Type B pancreatic cell (in vitro differentiated cells): Measurements from ENCODE around the gene U2SURP. TPM values are rescaled to one million over a fixed set of nuclear protein-coding genes. Genes with fewer than 3 reads are reported as not detected.
A peak's percentile ranks its signal among the peaks of the same experiment; 100 is the strongest.

Experiments
- DNase-seq: peaks from one replicate; pipeline ENCODE4 v3.0.0; 2021; ENCODE audit warnings: mixed read lengths; ENCODE audit not compliant: unreplicated experiment; ENCODE audit errors: extremely low spot score
- H3K27ac Mint-ChIP-seq: 2 replicates; pipeline ENCODE4 v1.8.0; 2021; ENCODE audit warnings: mild to moderate bottlenecking, mixed read lengths
- H3K27me3 Mint-ChIP-seq: 2 replicates; pipeline ENCODE4 v1.8.0; 2021; ENCODE audit warnings: mixed read lengths
- H3K36me3 Mint-ChIP-seq: 2 replicates; pipeline ENCODE4 v1.8.0; 2021; ENCODE audit warnings: mixed read lengths
- H3K4me1 Mint-ChIP-seq: one replicate; pipeline ENCODE4 v1.8.0; 2021; ENCODE audit warnings: mixed read lengths; ENCODE audit not compliant: unreplicated experiment
- H3K4me3 Mint-ChIP-seq: 2 replicates; pipeline ENCODE4 v1.8.0; 2021; ENCODE audit warnings: mild to moderate bottlenecking, mixed read lengths
- H3K9me3 Mint-ChIP-seq: 2 replicates; pipeline ENCODE4 v1.8.0; 2021; ENCODE audit warnings: mixed read lengths
- total RNA-seq: library from RNA; stranded (reverse); gene quantifications from 2 replicates; pipeline ENCODE4 v1.2.1, GENCODE V29; 2021; ENCODE audit warnings: low replicate concordance
- TF ChIP-seq, protein P1 (sequence below): fragments of 200-600 bp; sonication (generic); conservative IDR thresholded peaks from 2 replicates; pipeline ENCODE4 v1.5.0; 2021; ENCODE audit warnings: antibody characterized with exemption, mild to moderate bottlenecking

Gene U2SURP
- total RNA-seq, 1 donor from 2014 or later, result 129 TPM

- Mint-ChIP-seq H3K9me3 (no peaks in the 10 kb centered on the region), H3K4me3 (peak overlapping the region; percentile 98), H3K36me3 (peaks cover 4% of the 10 kb centered on the region), H3K4me1 (peaks cover 32% of the 10 kb centered on the region), H3K27me3 (no peaks in the 10 kb centered on the region), H3K27ac (peak overlapping the region; percentile 98)
- TF ChIP-seq, protein P1, sequence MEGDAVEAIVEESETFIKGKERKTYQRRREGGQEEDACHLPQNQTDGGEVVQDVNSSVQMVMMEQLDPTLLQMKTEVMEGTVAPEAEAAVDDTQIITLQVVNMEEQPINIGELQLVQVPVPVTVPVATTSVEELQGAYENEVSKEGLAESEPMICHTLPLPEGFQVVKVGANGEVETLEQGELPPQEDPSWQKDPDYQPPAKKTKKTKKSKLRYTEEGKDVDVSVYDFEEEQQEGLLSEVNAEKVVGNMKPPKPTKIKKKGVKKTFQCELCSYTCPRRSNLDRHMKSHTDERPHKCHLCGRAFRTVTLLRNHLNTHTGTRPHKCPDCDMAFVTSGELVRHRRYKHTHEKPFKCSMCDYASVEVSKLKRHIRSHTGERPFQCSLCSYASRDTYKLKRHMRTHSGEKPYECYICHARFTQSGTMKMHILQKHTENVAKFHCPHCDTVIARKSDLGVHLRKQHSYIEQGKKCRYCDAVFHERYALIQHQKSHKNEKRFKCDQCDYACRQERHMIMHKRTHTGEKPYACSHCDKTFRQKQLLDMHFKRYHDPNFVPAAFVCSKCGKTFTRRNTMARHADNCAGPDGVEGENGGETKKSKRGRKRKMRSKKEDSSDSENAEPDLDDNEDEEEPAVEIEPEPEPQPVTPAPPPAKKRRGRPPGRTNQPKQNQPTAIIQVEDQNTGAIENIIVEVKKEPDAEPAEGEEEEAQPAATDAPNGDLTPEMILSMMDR, result no peak
- DNase-seq, result no peak
Observed at GRCh38 chr3:143002083-143002712, 828 bp downstream of the U2SURP start.

- TF ChIP-seq, protein P1, result no peak
- peak overlapping the region; percentile 98 for H3K4me3 Mint-ChIP-seq
- H3K9me3 Mint-ChIP-seq, result no peaks in the 10 kb centered on the region
- H3K27ac Mint-ChIP-seq, result peak overlapping the region; percentile 98
- no peak for DNase-seq
- H3K4me1 Mint-ChIP-seq, result peaks cover 32% of the 10 kb centered on the region
- H3K27me3 Mint-ChIP-seq, result no peaks in the 10 kb centered on the region
- peaks cover 4% of the 10 kb centered on the region for H3K36me3 Mint-ChIP-seq
Observed at GRCh38 chr3:143002727-143003126, 1.4 kb downstream of the U2SURP start.

DNA sequence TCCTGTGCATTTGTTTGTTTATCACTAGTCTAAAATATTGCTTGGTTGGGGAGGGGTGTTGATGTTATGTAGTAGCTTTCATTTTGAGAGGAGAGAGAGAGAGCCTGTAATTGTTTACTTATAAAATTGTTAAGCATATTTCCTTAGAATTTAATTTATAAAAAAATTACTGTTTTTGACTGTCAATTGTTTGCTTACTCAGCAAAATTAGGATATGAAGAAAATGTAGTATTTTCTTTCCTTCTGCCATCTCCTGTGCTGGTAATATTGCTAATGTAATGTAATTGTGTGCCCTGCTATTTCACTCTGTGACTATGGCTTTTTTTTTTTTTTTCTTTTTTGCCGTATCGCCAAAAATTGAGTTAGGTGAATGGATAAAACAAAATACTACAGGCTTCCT is 3.5 kb downstream of the U2SURP start:
- Mint-ChIP-seq H3K27me3 (no peaks in the 10 kb centered on the region), H3K4me3 (peak overlapping the region; percentile 48), H3K36me3 (peaks cover 4% of the 10 kb centered on the region), H3K9me3 (no peaks in the 10 kb centered on the region), H3K27ac (no peak overlapping the region), H3K4me1 (peaks cover 34% of the 10 kb centered on the region)
- no peak for DNase-seq
- TF ChIP-seq, protein P1, result no peak

DNA sequence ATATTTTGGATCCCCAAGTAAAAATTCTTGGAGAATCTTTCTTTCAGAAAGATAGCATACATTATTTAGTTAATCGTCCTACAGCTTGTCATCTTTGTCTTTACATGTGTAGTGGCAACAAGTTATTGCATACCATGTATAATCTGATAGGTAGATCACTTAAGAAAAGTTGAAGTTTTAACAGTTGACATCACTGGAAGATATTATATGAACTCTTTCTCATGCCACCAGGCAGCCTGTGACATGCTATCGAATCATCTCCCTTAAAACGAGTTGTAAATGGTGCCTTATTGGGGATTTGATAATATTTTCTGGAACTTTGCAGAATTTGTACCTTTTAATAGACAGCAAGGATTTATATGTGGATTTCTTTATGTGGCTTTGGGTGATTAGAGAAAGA is 8.7 kb downstream of the U2SURP start:
- Mint-ChIP-seq H3K27ac (no peak overlapping the region), H3K27me3 (no peaks in the 10 kb centered on the region), H3K9me3 (no peaks in the 10 kb centered on the region), H3K4me1 (peaks cover 11% of the 10 kb centered on the region), H3K36me3 (peaks cover 7% of the 10 kb centered on the region), H3K4me3 (no peak overlapping the region)
- TF ChIP-seq, protein P1, result no peak
- no peak for DNase-seq

GRCh38 chr3:143011705-143012104 is 10.3 kb downstream of the U2SURP start:
- Mint-ChIP-seq H3K27ac (no peak overlapping the region), H3K4me3 (no peak overlapping the region), H3K9me3 (no peaks in the 10 kb centered on the region), H3K27me3 (no peaks in the 10 kb centered on the region), H3K4me1 (peaks cover 10% of the 10 kb centered on the region), H3K36me3 (peaks cover 8% of the 10 kb centered on the region)
- TF ChIP-seq, protein P1, result no peak
- DNase-seq, result no peak

- no peak overlapping the region for H3K27ac Mint-ChIP-seq
- TF ChIP-seq, protein P1, result no peak
- H3K9me3 Mint-ChIP-seq, result no peaks in the 10 kb centered on the region
- H3K4me3 Mint-ChIP-seq, result no peak overlapping the region
- no peak for DNase-seq
- no peaks in the 10 kb centered on the region for H3K27me3 Mint-ChIP-seq
- peaks cover 25% of the 10 kb centered on the region for H3K36me3 Mint-ChIP-seq
- no peaks in the 10 kb centered on the region for H3K4me1 Mint-ChIP-seq
Observed at GRCh38 chr3:143014921-143015320, 13.6 kb downstream of the U2SURP start.
